GM20431 (cell line): Measurements from ENCODE around the gene DENND6B.
"Not testable (repeated sequence)": the region's sequence is repeated elsewhere in the genome, so short reads cannot be mapped to it uniquely, and the experiment has no call there.

Source experiments
- in situ Hi-C: fragments of 300-500 bp; cut with MseI, MboI; formaldehyde crosslinking; loops from one replicate; pipeline ENCODE4 v1.15.0; 2020; ENCODE audit warnings: low sequenced_read_pairs; ENCODE audit not compliant: unreplicated experiment

DENND6B gene

GRCh38 chr22:50339945-50340879, 13.4 kb upstream of the DENND6B start:
- in situ Hi-C loops: no loop called here

- in situ Hi-C loops: no loop called here
Measured at GRCh38 chr22:50338860-50339462, 12.1 kb upstream of the DENND6B start.

GRCh38 chr22:50338042-50338573, 11.3 kb upstream of the DENND6B start:
- in situ Hi-C loops: no loop called here

GRCh38 chr22:50337262-50338041, 10.6 kb upstream of the DENND6B start:
- in situ Hi-C loops: no loop called here

- in situ Hi-C loops: not testable (repeated sequence)
Measured at GRCh38 chr22:50334433-50334832, 7.6 kb upstream of the DENND6B start.

- in situ Hi-C loops: loop anchor here (10.0 kb wide), 1 partner anchor 54 kb away; the partner anchor contains the start of gene MAPK11
Measured at GRCh38 chr22:50329236-50329635, 2.4 kb upstream of the DENND6B start.

- in situ Hi-C loops: loop anchor here (10.0 kb wide), 1 partner anchor 53 kb away; the partner anchor contains the start of gene MAPK11
Measured at GRCh38 chr22:50327711-50328019, 853 bp upstream of the DENND6B start.

GRCh38 chr22:50326225-50326955, 422 bp downstream of the DENND6B start:
- in situ Hi-C loops: loop anchor here (10.0 kb wide), 1 partner anchor 52 kb away; the partner anchor contains the start of gene MAPK11

- in situ Hi-C loops: loop anchor here (10.0 kb wide), 1 partner anchor 51 kb away; the partner anchor contains the start of gene MAPK11
Measured at GRCh38 chr22:50325444-50326224, 1.2 kb downstream of the DENND6B start.

GRCh38 chr22:50323900-50324299, 2.9 kb downstream of the DENND6B start:
- in situ Hi-C loops: loop anchor here (10.0 kb wide), 1 partner anchor 49 kb away; the partner anchor contains the start of gene MAPK11

GRCh38 chr22:50322382-50323104, 4.3 kb downstream of the DENND6B start:
- in situ Hi-C loops: loop anchor here (10.0 kb wide), 1 partner anchor 48 kb away; the partner anchor contains the start of gene MAPK11

- in situ Hi-C loops: loop anchor here (10.0 kb wide), 1 partner anchor 46 kb away; the partner anchor contains the start of gene MAPK11
Measured at GRCh38 chr22:50320671-50321325, 6.0 kb downstream of the DENND6B start.

- in situ Hi-C loops: loop anchor here (10.0 kb wide), 1 partner anchor 45 kb away; the partner anchor contains the start of gene MAPK11
Measured at GRCh38 chr22:50320116-50320515, 6.7 kb downstream of the DENND6B start.

- in situ Hi-C loops: no loop called here
Measured at GRCh38 chr22:50319503-50319951, 7.3 kb downstream of the DENND6B start.

GRCh38 chr22:50318698-50319411, 8.0 kb downstream of the DENND6B start:
- in situ Hi-C loops: no loop called here

GRCh38 chr22:50318356-50318697, 8.5 kb downstream of the DENND6B start:
- in situ Hi-C loops: no loop called here

GRCh38 chr22:50317674-50318073, 9.1 kb downstream of the DENND6B start:
- in situ Hi-C loops: no loop called here
